GM21423 (cell line): ENCODE results near the gene PRLR.
"Not testable (repeated sequence)": the region's sequence is repeated elsewhere in the genome, so short reads cannot be mapped to it uniquely, and the experiment has no call there.

Experiments
- ATAC-seq: cut with Tn5 transposase; IDR thresholded peaks from one replicate; pipeline ENCODE4 v1.9.1; 2021; ENCODE audit warnings: mild to moderate bottlenecking, moderate library complexity; ENCODE audit not compliant: unreplicated experiment

Gene PRLR

DNA sequence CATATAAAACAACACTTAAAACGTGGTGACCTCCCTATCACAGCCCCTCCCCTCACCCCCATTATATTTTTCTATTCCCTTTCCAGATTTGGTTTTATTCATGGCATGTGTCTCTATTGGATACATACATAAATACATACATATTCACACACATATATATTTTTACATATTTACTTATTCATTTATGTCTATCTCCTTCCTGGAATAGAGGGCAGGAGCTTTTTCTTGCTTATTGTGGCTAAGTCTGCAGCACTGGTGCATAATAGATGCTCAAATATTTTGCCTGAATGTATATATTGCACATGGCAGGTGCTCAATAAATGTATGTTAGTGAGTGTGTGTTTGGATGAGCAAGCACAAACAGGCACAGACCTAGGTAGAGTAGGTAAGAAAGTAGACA, 185.0 kb downstream of the PRLR start:
- no peak for ATAC-seq

DNA sequence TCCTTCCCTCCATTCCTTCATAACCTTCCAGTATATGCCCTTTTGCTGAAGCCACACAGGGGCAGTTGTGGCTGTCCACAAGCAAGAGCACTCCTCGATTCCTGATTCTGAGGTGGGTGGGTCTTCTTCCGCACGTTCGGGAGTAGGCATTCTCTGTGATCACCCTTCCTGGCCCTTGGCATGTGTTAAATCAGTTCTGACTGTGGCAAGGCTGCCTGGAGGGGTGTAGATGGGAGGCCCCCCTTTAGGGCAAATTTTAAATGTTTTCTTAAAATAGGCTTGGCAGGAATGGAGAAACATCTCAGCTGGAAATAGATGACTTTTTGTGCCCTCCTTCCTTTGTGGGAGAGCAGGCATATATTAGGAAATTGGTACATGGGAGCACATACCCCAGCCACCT, 185.6 kb downstream of the PRLR start:
- ATAC-seq, result no peak

- ATAC-seq, result no peak
Measured at GRCh38 chr5:35042781-35043180, 187.5 kb downstream of the PRLR start.

- no peak for ATAC-seq
Measured at GRCh38 chr5:35041261-35041660, 189.0 kb downstream of the PRLR start.

GRCh38 chr5:35038891-35039290, 191.4 kb downstream of the PRLR start:
- ATAC-seq, result no peak

GRCh38 chr5:35036536-35036935, 193.8 kb downstream of the PRLR start:
- no peak for ATAC-seq

DNA sequence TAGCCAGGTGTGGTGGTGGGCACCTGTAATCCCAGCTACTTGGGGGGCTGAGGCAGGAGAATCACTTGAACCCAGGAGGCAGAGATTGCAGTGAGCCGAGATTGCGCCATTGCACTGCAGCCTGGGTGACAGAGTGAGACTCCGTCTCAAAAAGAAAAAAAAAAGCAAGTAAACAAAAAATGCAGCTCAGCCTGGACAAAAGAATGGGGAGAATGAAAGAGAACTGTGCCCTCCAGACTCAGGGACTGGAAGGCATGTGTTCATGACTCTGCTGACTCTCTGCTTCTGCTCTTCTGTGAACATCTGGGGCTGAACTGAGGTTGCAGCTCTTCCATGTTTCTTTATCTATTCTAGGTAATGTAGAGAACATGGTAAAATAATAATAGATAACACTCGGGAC, 194.4 kb downstream of the PRLR start:
- not testable (repeated sequence) for ATAC-seq

GRCh38 chr5:35035271-35035670, 195.0 kb downstream of the PRLR start:
- ATAC-seq, result no peak

DNA sequence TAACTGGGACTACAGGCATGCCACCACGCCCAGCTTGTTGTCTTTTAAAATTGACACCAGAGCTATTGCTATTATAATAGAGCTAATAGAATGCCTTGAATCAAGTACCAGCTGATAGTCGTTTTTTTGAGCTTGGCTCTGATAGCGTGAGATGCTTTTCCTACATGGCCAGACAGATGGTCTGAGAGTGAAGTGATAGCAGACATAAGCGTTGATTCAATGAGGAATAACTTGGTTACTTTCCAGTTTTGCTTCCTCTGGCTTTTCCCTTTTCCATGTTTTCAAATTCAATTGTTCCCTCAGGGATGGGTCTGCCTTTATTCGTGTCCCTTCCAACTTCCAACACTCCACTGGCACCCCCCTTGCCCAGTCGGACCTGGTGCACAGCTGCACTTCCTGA, 197.9 kb downstream of the PRLR start:
- no peak for ATAC-seq

- ATAC-seq, result no peak
Measured at GRCh38 chr5:35031276-35031675, 199.0 kb downstream of the PRLR start.

GRCh38 chr5:35030426-35031100, 199.7 kb downstream of the PRLR start:
- ATAC-seq, result no peak

- ATAC-seq, result no peak
Measured at GRCh38 chr5:35029333-35029732, 201.0 kb downstream of the PRLR start.

- no peak for ATAC-seq
Measured at GRCh38 chr5:35026941-35027340, 203.3 kb downstream of the PRLR start.

DNA sequence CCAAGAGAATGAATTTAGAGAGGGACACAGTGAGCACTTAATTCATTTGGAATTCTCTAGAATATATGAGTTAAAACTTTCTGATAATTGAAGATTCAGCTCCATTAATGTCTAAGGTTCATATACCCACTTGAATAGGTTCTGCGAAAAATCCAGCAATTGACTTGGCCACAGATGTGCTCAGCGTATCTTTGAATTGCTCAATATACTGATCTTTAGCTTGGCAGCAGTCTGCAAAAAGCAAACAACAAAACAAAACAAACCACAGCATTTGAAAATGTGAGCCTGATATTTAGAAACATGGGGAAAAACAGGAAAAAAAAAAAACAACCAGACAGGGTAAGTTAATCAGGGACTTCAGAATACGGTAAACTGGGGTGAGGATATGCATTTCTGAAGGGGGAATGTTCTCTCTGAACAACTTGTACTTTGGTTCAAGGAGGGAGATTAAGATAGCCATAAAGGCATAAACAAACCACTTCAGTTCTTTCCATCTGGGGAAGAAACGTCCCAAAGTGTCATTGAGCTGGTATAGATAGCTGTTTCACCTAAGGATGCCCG, 203.9 kb downstream of the PRLR start:
- ATAC-seq, result no peak

- ATAC-seq, result no peak
Measured at GRCh38 chr5:35024911-35025510, 205.3 kb downstream of the PRLR start.

- ATAC-seq, result no peak
Measured at GRCh38 chr5:35023391-35024178, 206.7 kb downstream of the PRLR start.

- peak; percentile 84 for ATAC-seq
Measured at GRCh38 chr5:35016174-35017051, 213.9 kb downstream of the PRLR start.

GRCh38 chr5:35015063-35015462, 215.2 kb downstream of the PRLR start:
- ATAC-seq, result no peak

DNA sequence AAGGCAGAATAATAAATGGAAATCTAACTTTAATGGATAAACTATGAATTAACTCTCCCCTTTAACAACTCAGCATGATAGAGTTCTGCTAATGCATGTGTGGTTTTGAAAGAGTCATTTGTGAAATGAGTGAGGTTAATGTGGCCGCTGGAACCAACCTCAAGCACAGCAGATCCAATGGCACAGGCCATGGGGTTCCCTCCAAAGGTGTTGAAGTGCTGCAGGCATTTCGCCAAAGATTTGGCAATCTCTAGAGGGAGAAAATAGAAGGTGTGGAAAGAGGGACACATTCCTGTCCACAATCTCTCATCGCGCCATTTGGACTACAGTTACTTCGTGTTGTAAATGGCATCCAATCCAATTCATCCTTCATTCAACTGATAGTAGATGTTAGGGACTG, 217.5 kb downstream of the PRLR start:
- ATAC-seq, result no peak

GRCh38 chr5:35012365-35012764, 217.9 kb downstream of the PRLR start:
- no peak for ATAC-seq

DNA sequence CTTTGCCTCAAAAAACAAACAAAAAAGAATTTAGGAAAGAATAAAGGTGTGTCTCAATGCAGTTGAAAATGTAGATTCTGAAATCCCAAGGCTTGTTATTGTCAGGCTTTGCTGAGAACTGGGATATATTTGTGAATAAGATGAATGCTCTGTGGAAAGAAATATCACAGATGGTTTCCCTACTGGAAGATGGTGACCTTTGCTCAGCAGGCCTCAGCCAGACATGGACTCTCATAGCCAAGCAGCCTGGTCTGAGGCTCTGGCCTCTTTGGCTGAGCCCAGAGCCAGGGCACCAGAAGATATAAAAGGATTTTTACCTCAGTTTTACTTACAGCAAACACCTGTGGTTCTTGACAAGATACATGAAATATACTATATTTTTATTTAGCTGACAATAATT, 219.6 kb downstream of the PRLR start:
- ATAC-seq, result no peak
